Amniotic stem cell (primary cell): Measurements from ENCODE around the gene PCDHB6.
"Not testable (repeated sequence)": the region's sequence is repeated elsewhere in the genome, so short reads cannot be mapped to it uniquely, and the experiment has no call there.

ENCODE experiments used
- DNase-seq: peaks from one replicate; lab custom pipeline; 2025; lab: John Stamatoyannopoulos, UW

Gene PCDHB6

GRCh38 chr5:141149812-141150211 lies at the start of gene PCDHB6:
TSS of gene PCDHB6 (plus strand) at chr5:141150057. CDS start at chr5:141150258, 201 bp downstream.
- no peak for DNase-seq

- no peak for DNase-seq
Measured at GRCh38 chr5:141100243-141100805, 49.5 kb upstream of the PCDHB6 start, which contains the start of gene PCDHB3. TSS of gene PCDHB3 (plus strand) at chr5:141100473. CDS start at chr5:141100650, 177 bp downstream.

GRCh38 chr5:141101059-141101458 lies 48.8 kb upstream of the PCDHB6 start:
- no peak for DNase-seq

GRCh38 chr5:141102070-141102469 lies 47.8 kb upstream of the PCDHB6 start:
- not testable (repeated sequence) for DNase-seq

- not testable (repeated sequence) for DNase-seq
Measured at GRCh38 chr5:141102471-141102870, 47.4 kb upstream of the PCDHB6 start.

- no peak for DNase-seq
Measured at GRCh38 chr5:141105350-141105749, 44.5 kb upstream of the PCDHB6 start.

GRCh38 chr5:141119250-141119649 lies 30.6 kb upstream of the PCDHB6 start:
- no peak for DNase-seq

- no peak for DNase-seq
Measured at GRCh38 chr5:141121563-141121962, 28.3 kb upstream of the PCDHB6 start, which contains the start of gene PCDHB4. TSS of gene PCDHB4 (plus strand) at chr5:141121818. CDS start at chr5:141121999, 181 bp downstream.

- DNase-seq: no peak
Measured at GRCh38 chr5:141121985-141122384, 27.9 kb upstream of the PCDHB6 start.

- DNase-seq: not testable (repeated sequence)
Measured at GRCh38 chr5:141123396-141124135, 26.3 kb upstream of the PCDHB6 start.

- DNase-seq: no peak
Measured at GRCh38 chr5:141127305-141127704, 22.6 kb upstream of the PCDHB6 start.

- DNase-seq: no peak
Measured at GRCh38 chr5:141135030-141135717, 14.7 kb upstream of the PCDHB6 start, which contains the start of gene PCDHB5. TSS of gene PCDHB5 (plus strand) at chr5:141135206. CDS start at chr5:141135435, 229 bp downstream.

GRCh38 chr5:141135718-141136266 lies 14.1 kb upstream of the PCDHB6 start:
- DNase-seq: no peak

GRCh38 chr5:141137346-141137745 lies 12.5 kb upstream of the PCDHB6 start:
- not testable (repeated sequence) for DNase-seq

- no peak for DNase-seq
Measured at GRCh38 chr5:141150224-141150992, 551 bp downstream of the PCDHB6 start.

- no peak for DNase-seq
Measured at GRCh38 chr5:141150993-141151325, 1.1 kb downstream of the PCDHB6 start.

GRCh38 chr5:141151632-141152031 lies 1.8 kb downstream of the PCDHB6 start:
- DNase-seq: not testable (repeated sequence)

- not testable (repeated sequence) for DNase-seq
Measured at GRCh38 chr5:141152096-141152495, 2.2 kb downstream of the PCDHB6 start.

- no peak for DNase-seq
Measured at GRCh38 chr5:141155540-141156374, 5.9 kb downstream of the PCDHB6 start.

GRCh38 chr5:141157356-141157755 lies 7.5 kb downstream of the PCDHB6 start:
- DNase-seq: not testable (repeated sequence)

- not testable (repeated sequence) for DNase-seq
Measured at GRCh38 chr5:141157901-141158300, 8.0 kb downstream of the PCDHB6 start.
